Body of pancreas (tissue), 4 donors: ENCODE data around the gene TIMP2. TPM values are rescaled to one million over a fixed set of nuclear protein-coding genes. Genes with fewer than 3 reads are reported as not detected.
"Not testable (repeated sequence)": the region's sequence is repeated elsewhere in the genome, so short reads cannot be mapped to it uniquely, and the experiment has no call there.

Source experiments
- ATAC-seq: fragments of 150-250 bp; one replicate; pipeline ENCODE4 v1.9.1; 2016
- DNase-seq, 4 donors: peaks; one replicate each; pipeline ENCODE4 v3.0.0-alpha.2; 2019
- H3K27ac ChIP-seq, 4 donors: fragments of 200-600 bp; sonication (generic); 1 replicate in 3 of 4; 2 replicates in 1 of 4; pipeline versions ENCODE4 v1.5.1 to v1.6.1; 2016 to 2019; ENCODE audit warnings: mild to moderate bottlenecking in 1 of 4, mixed read lengths in 1 of 4, moderate library complexity in 1 of 4
- H3K27me3 ChIP-seq, 2 donors: fragments of 200-600 bp; sonication (generic); one replicate each; pipeline ENCODE4 v1.6.0; 2016; ENCODE audit warnings: mild to moderate bottlenecking in 1 of 2
- H3K36me3 ChIP-seq, 2 donors: fragments of 200-600 bp; sonication (generic); replicated peaks in 1 of 2; 2 replicates each; pipeline ENCODE4 v1.5.1; 2016; ENCODE audit warnings: low read depth in 2 of 2; ENCODE audit not compliant: insufficient read depth in 1 of 2
- H3K4me1 ChIP-seq: fragments of 200-600 bp; sonication (generic); one replicate; pipeline ENCODE4 v1.6.0; 2016
- H3K4me3 ChIP-seq, 2 donors: fragments of 200-600 bp; sonication (generic); 1 replicate in 1 of 2; 2 replicates in 1 of 2; pipeline ENCODE4 v1.5.1; 2016 to 2019
- H3K9me3 ChIP-seq, 3 donors: fragments of 200-600 bp; sonication (generic); 1 replicate in 2 of 3; 2 replicates in 1 of 3; pipeline ENCODE4 v1.5.1; 2016
- CTCF ChIP-seq, 7 experiments: fragments of 450-650 bp in 4 of 7; fragments of 200-600 bp in 3 of 7; sonication (generic) in 3 of 7; IDR thresholded peaks; one replicate each; pipeline ENCODE4 v1.5.1; 2016 to 2019; ENCODE audit warnings: antibody characterized with exemption in 7 of 7
- POLR2A ChIP-seq, 3 donors: fragments of 450-650 bp; IDR thresholded peaks; one replicate each; pipeline ENCODE4 v1.6.1; 2016; ENCODE audit warnings: antibody characterized with exemption in 3 of 3, mild to moderate bottlenecking in 2 of 3
- WGBS, 2 donors: methylation state at CpG; one replicate each; pipeline ENCODE4 v1.1.5; 2017; 5-methylcytosine and 5-hydroxymethylcytosine counted together
- intact Hi-C: fragments of 100-400 bp; cut with DNase I; formaldehyde crosslinking; loops from one replicate; pipeline ENCODE4 v1.15.1; 2023
- total RNA-seq, 2 donors: library from RNA; depleted of rRNA; stranded (reverse); fragments of >200 nt; gene quantifications; one replicate each; pipeline ENCODE4 v1.1.0, GENCODE V29; 2016

Gene TIMP2
- total RNA-seq, 2 donors from 2014 or later, result 50.1 to 53.7 TPM

DNA sequence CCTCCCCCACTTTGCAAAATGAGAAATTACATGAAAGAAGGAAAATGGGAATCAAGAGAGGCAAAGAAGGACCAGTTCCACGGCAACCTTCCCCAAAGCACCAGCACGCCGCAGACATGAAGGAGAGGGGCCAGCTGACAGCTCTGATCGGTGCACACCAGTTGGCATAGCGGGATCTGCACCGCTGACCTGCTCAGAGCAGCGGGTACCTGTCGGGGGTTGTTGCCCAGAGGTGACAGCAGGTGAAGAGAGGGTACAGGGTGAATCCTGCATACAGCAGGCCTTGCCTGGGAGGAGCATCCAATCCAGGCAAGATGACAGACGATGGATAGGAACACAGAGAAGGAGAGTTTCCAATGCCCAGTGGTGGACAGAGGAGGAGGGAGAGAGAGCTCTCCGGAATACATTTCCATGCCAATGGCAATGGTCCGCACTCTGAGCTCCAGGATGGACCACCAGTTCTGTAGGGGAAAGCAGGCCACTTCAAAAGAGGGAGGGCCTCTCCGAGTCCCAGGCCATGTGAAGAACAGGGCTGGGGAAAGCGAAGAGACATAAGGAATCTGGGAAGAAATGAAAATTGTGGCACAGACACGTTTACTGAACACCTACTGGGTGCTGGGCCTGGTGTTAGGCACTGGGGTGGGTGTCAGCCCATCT is 46.2 kb downstream of the TIMP2 start:
- WGBS, 2 donors, result 89 to 92% methylated on average over 14 of the region's 14 CpGs

GRCh38 chr17:78878261-78878660 is 46.9 kb downstream of the TIMP2 start:
- DNase-seq (no peak), ATAC-seq (no peak)
- intact Hi-C loops, result no loop called here
- Histone ChIP-seq H3K27ac (peak overlapping the region in 2 of 4 donors; percentile 71 to 85), H3K4me3 (no peak overlapping the region), H3K4me1 (peaks cover 71% of the 10 kb centered on the region), H3K36me3 (no peaks in the 10 kb centered on the region), H3K9me3 (no peaks in the 10 kb centered on the region), H3K27me3 (no peaks in the 10 kb centered on the region)
- TF ChIP-seq CTCF (IDR thresholded peaks at IDR 0.05) (no peak), POLR2A (IDR thresholded peaks at IDR 0.05) (no peak)
- WGBS, 2 donors, result 84 to 92% methylated on average over 14 to 15 of the region's 15 CpGs

More for the DNA sequence above, 46.2 kb downstream of the TIMP2 start:
- ATAC-seq (no peak), DNase-seq (no peak)
- intact Hi-C loops, result no loop called here
- Histone ChIP-seq H3K36me3 (no peaks in the 10 kb centered on the region), H3K9me3 (no peaks in the 10 kb centered on the region), H3K4me1 (peaks cover 71% of the 10 kb centered on the region), H3K27ac (peak overlapping the region; percentile 32 to 64 (median 52)), H3K27me3 (no peaks in the 10 kb centered on the region), H3K4me3 (no peak overlapping the region)
- TF ChIP-seq POLR2A (IDR thresholded peaks at IDR 0.05), result no peak
- no peak for TF ChIP-seq CTCF (IDR thresholded peaks at IDR 0.05)

- H3K4me3 ChIP-seq, H3K27me3 ChIP-seq, H3K9me3 ChIP-seq, intact Hi-C loops, H3K36me3 ChIP-seq: not testable (repeated sequence)
- DNase-seq (peak; percentile 80 to 94 (median 90)), ATAC-seq (peak; percentile 84)
- TF ChIP-seq POLR2A (IDR thresholded peaks at IDR 0.05), result peak; percentile 18 to 87 (median 73)
- peaks cover 61% of the 10 kb centered on the region for H3K4me1 ChIP-seq
- WGBS, 2 donors, result 22 to 35% methylated on average over 8 of the region's 8 CpGs
- H3K27ac ChIP-seq, result peak overlapping the region; percentile 71 to 85 (median 80)
These were observed 48.2 kb downstream of the TIMP2 start for GRCh38 chr17:78876954-78877517.

- no peaks in the 10 kb centered on the region for H3K27me3 ChIP-seq
- no peaks in the 10 kb centered on the region for H3K36me3 ChIP-seq
- intact Hi-C loops, result no loop called here
- TF ChIP-seq POLR2A (IDR thresholded peaks at IDR 0.05), result no peak
- no peaks in the 10 kb centered on the region for H3K9me3 ChIP-seq
- DNase-seq, result no peak
- H3K4me3 ChIP-seq, result no peak overlapping the region
- ATAC-seq, result no peak
- WGBS, 2 donors, result 53 to 73% methylated on average over 7 of the region's 7 CpGs
- H3K27ac ChIP-seq, result peak overlapping the region in 3 of 4 donors; percentile 71 to 85 (median 84)
- peaks cover 61% of the 10 kb centered on the region for H3K4me1 ChIP-seq
These were observed 49.0 kb downstream of the TIMP2 start for GRCh38 chr17:78876094-78876597.

DNA sequence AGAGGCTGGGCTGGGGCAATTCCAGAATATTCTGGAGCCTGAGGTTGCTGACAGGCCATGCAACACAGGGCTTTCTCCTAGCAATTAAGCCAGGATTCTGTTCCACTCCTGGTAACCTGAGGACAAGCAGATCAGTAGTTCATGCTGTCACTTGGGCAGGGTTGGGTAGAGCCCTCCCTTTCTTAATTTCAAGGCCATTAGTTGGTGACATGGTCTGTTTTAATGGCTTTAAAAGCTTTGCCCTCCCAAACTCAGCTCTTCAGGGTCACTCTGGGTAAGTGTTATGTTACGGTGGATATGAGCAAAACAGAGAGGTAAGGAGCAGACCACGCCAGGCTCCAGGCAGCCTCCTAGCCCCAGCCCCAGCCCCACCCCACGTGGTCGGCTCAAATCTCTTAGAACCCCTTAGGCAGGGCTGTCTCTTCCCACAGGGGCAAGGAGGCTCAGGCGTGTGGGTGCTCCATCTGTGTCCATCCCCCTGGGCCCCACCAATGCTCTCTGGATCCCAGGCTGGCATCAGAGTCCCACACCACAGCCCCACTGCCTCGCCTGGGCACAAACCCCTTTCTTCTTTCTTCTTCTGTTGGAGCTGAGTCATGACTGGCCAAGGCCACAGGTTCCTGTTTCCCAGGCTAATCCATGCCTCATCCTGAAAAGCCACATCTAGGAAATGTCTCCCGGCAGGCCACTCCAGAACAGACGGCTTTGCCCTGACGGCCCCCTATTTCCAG is 49.7 kb downstream of the TIMP2 start:
- TF ChIP-seq POLR2A (IDR thresholded peaks at IDR 0.05) (no peak), CTCF (IDR thresholded peaks at IDR 0.05) (no peak)
- H3K4me1 ChIP-seq, result peaks cover 61% of the 10 kb centered on the region
- H3K9me3 ChIP-seq, result no peaks in the 10 kb centered on the region
- peak; percentile 37 to 80 (median 70) for DNase-seq
- H3K27ac ChIP-seq, result peak overlapping the region; percentile 71 to 85 (median 84)
- peaks cover 0 to 4% of the 10 kb centered on the region in 2 donors for H3K36me3 ChIP-seq
- intact Hi-C loops, result no loop called here
- WGBS, 2 donors, result 51 to 70% methylated on average over 9 of the region's 9 CpGs
- H3K27me3 ChIP-seq, result no peaks in the 10 kb centered on the region
- no peak overlapping the region for H3K4me3 ChIP-seq
- no peak for ATAC-seq
